Right lobe of liver (tissue), 6 donors: Measurements from ENCODE around the gene DLEC1. TPM values are rescaled to one million over a fixed set of nuclear protein-coding genes. Genes with fewer than 3 reads are reported as not detected.
"Not testable (repeated sequence)": the region's sequence is repeated elsewhere in the genome, so short reads cannot be mapped to it uniquely, and the experiment has no call there.

ENCODE experiments used
- ATAC-seq, 4 donors: fragments of 200-7000 bp; cut with Tn5 transposase; one replicate each; pipeline ENCODE4 v1.9.1; 2020; ENCODE audit warnings: mild to moderate bottlenecking in 4 of 4, moderate library complexity in 4 of 4
- DNase-seq, 3 donors: peaks; one replicate each; pipeline ENCODE4 v3.0.0-alpha.2; 2020
- H3K27ac ChIP-seq, 3 donors: fragments of 200-600 bp; one replicate each; pipeline ENCODE4 v1.8.0; 2022
- H3K27me3 ChIP-seq, 2 donors: fragments of 200-600 bp; one replicate each; pipeline ENCODE4 v1.8.0; 2022
- H3K36me3 ChIP-seq, 4 donors: fragments of 200-600 bp; sonication (generic) in 1 of 4; one replicate each; pipeline versions ENCODE4 v1.5.1 to v1.8.0; 2017 to 2022; ENCODE audit warnings: control low read depth in 1 of 4
- H3K4me1 ChIP-seq, 4 donors: fragments of 200-600 bp; sonication (generic) in 1 of 4; one replicate each; pipeline versions ENCODE4 v1.5.1 to v1.8.0; 2017 to 2022; ENCODE audit warnings: control low read depth in 1 of 4
- H3K4me3 ChIP-seq, 3 donors: fragments of 200-600 bp; one replicate each; pipeline ENCODE4 v1.8.0; 2022
- H3K9me3 ChIP-seq, 4 donors: fragments of 200-600 bp; sonication (generic) in 1 of 4; one replicate each; pipeline versions ENCODE4 v1.5.1 to v1.8.0; 2017 to 2022; ENCODE audit warnings: control low read depth in 1 of 4
- POLR2A ChIP-seq: fragments of 450-650 bp; IDR thresholded peaks from one replicate; pipeline ENCODE4 v1.6.1; 2017; ENCODE audit warnings: antibody characterized with exemption, mild to moderate bottlenecking
- WGBS: methylation state at CpG from one replicate; pipeline ENCODE4 v1.1.6; 2018; ENCODE audit warnings: low coverage, low lambda C conversion rate; ENCODE audit not compliant: insufficient coverage; ENCODE audit errors: missing lambda C conversion rate; 5-methylcytosine and 5-hydroxymethylcytosine counted together
- intact Hi-C, 2 donors: fragments of 100-400 bp; cut with DNase I; formaldehyde crosslinking; loops; one replicate each; pipeline versions ENCODE4 v1.11.2 to v1.14.1; 2022
- total RNA-seq, 6 experiments: library from RNA; depleted of rRNA in 2 of 6; stranded (reverse); fragments of >200 nt in 2 of 6; fragmentation: NEBNext Ultra II Directional in 3 of 6; extraction: Animal tissue kit (Norgen Biotek cat#: 25700) in 3 of 6; gene quantifications; one replicate each; pipeline versions ENCODE4 v1.1.0 to v1.2.4, GENCODE V29; 2016 to 2023
- TF ChIP-seq, protein P1 (sequence below), 4 donors: fragments of 200-600 bp in 3 of 4; fragments of 450-650 bp in 1 of 4; IDR thresholded peaks; one replicate each; pipeline versions ENCODE4 v1.5.1 to v1.8.0; 2016 to 2022; ENCODE audit warnings: antibody characterized with exemption in 4 of 4, mild to moderate bottlenecking in 2 of 4
- donor health status: DM: no; HTN: yes; CAD: no.
- donor health status: DM: no; HTN: no; CAD: no.
- donor health status: DM: no; HTN: no; CAD: no.
- donor health status: DM: no; HTN: yes; CAD: no.
- donor health status: DM: no; HTN: yes; CAD: no.

Gene DLEC1
- total RNA-seq, 6 experiments from 2014 or later = 0.04 to 0.18 (median 0.15) TPM; not detected in 2

DNA sequence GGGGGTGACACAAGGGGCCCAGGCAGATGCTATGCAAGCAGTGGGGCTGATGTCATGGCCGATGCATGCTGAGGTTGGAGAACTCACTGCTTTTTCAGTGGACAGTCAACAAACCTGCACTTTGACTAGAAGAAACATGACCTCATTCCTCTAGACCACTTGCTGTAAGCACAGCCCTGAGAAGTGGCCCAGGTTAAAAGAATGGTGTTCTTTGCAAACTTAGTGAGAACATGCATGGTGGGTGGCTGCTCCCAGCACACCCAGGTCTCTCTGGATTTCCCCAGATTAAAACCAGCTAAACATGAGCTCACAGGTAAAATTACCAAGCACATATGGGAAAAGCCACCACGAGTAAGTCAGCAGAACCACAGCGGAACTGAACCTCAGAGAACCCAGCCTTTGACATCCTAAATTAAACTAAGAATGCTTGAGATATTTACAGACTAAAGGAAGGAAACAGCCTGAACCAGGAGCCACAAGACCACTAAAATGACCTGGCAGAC, 15.5 kb downstream of the DLEC1 start:
- Histone ChIP-seq H3K36me3 (no peaks in the 10 kb centered on the region), H3K4me1 (no peaks in the 10 kb centered on the region), H3K27me3 (no peaks in the 10 kb centered on the region), H3K27ac (no peak overlapping the region), H3K9me3 (no peaks in the 10 kb centered on the region), H3K4me3 (no peak overlapping the region)
- intact Hi-C loops = no loop called here
- TF ChIP-seq, protein P1, sequence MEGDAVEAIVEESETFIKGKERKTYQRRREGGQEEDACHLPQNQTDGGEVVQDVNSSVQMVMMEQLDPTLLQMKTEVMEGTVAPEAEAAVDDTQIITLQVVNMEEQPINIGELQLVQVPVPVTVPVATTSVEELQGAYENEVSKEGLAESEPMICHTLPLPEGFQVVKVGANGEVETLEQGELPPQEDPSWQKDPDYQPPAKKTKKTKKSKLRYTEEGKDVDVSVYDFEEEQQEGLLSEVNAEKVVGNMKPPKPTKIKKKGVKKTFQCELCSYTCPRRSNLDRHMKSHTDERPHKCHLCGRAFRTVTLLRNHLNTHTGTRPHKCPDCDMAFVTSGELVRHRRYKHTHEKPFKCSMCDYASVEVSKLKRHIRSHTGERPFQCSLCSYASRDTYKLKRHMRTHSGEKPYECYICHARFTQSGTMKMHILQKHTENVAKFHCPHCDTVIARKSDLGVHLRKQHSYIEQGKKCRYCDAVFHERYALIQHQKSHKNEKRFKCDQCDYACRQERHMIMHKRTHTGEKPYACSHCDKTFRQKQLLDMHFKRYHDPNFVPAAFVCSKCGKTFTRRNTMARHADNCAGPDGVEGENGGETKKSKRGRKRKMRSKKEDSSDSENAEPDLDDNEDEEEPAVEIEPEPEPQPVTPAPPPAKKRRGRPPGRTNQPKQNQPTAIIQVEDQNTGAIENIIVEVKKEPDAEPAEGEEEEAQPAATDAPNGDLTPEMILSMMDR (IDR thresholded peaks at IDR 0.05) = no peak
- TF ChIP-seq POLR2A = no peak
- WGBS = 77% methylated on average over 3 of the region's 3 CpGs
- no peak for DNase-seq
- ATAC-seq = no peak

DNA sequence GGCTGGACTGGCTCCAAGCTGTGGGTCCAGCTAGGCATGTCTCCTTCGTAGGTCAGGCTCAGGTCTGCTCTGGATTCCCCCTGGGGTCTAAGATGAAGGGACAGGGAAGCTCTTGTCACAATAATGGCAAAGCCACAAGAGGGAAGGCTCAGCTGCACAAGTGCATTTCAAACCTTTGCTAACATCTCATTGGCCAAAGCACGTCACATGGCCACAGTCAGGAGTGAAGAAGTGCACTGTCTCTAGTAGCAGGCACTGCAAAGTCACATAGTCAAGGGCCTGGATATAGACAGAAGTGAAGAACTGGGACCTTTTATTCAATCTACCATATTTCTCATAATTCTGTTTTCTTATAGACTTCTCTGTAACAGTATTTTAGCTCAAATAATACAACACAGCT, 20.1 kb downstream of the DLEC1 start:
- H3K4me1 ChIP-seq = peaks cover 0 to 14% (median 0%) of the 10 kb centered on the region in 4 donors
- TF ChIP-seq, protein P1 (IDR thresholded peaks at IDR 0.05) = no peak
- no peak for TF ChIP-seq POLR2A
- H3K9me3 ChIP-seq = no peaks in the 10 kb centered on the region
- no peaks in the 10 kb centered on the region for H3K36me3 ChIP-seq
- no peak overlapping the region for H3K27ac ChIP-seq
- DNase-seq (no peak), ATAC-seq (no peak)
- no peaks in the 10 kb centered on the region for H3K27me3 ChIP-seq
- WGBS = 79% methylated on average over 2 of the region's 2 CpGs
- intact Hi-C loops = no loop called here
- H3K4me3 ChIP-seq = no peak overlapping the region

DNA sequence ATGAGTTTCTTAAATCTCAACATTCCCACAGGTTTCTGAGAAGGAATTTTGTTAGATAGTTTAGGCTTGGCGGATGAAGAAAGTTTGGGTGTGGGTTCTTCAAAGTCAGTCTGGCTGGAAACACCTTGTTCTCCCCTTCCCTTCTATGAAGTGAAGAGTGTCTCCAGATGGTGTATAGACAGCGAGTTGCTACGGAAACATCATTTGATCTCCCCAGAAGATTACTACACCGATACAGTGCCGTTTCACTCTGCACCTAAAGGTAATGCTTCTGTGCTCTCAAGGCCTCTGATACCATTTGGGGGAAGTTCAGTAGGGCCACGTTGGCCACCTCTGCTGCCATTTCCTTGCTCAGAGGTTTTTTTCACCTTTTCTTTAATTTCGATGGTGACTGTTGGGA, 20.6 kb downstream of the DLEC1 start:
- no peaks in the 10 kb centered on the region for H3K27me3 ChIP-seq
- WGBS = 89% methylated on average over 7 of the region's 7 CpGs
- no peaks in the 10 kb centered on the region for H3K9me3 ChIP-seq
- peaks cover 0 to 14% (median 0%) of the 10 kb centered on the region in 4 donors for H3K4me1 ChIP-seq
- no peaks in the 10 kb centered on the region for H3K36me3 ChIP-seq
- no peak for DNase-seq
- TF ChIP-seq POLR2A = no peak
- TF ChIP-seq, protein P1 (IDR thresholded peaks at IDR 0.05) = no peak
- intact Hi-C loops = no loop called here
- H3K4me3 ChIP-seq = no peak overlapping the region
- ATAC-seq = no peak
- H3K27ac ChIP-seq = no peak overlapping the region

DNA sequence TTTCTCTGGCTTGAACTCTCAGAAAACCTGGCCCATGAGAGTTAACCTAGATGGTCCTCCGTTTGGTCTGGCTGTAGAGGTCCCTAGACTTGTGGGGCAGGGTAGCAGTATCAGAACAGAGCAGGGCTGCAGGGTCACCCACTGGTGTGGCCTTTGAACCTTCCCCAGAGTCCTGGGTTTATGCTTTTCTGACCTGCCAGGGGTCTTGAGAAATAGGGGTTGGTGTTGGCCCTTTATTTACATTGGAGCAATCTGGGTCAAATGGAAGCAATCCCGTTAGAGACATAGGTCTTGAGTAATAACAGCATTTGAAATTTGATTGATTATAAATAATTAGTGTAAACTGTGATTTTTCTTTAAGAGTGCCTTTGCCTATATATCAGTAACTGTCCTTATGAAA, 23.8 kb downstream of the DLEC1 start:
- WGBS = 34% methylated on average over 2 of the region's 2 CpGs
- Histone ChIP-seq H3K36me3 (no peaks in the 10 kb centered on the region), H3K4me1 (peaks cover 0 to 14% (median 0%) of the 10 kb centered on the region in 4 donors), H3K27ac (no peak overlapping the region), H3K4me3 (no peak overlapping the region), H3K27me3 (no peaks in the 10 kb centered on the region), H3K9me3 (no peaks in the 10 kb centered on the region)
- DNase-seq = peak in 1 of 3 donors; percentile 58
- TF ChIP-seq, protein P1 (IDR thresholded peaks at IDR 0.05) = no peak
- TF ChIP-seq POLR2A = no peak
- intact Hi-C loops = no loop called here
- peak; percentile 66 to 93 (median 83) for ATAC-seq

DNA sequence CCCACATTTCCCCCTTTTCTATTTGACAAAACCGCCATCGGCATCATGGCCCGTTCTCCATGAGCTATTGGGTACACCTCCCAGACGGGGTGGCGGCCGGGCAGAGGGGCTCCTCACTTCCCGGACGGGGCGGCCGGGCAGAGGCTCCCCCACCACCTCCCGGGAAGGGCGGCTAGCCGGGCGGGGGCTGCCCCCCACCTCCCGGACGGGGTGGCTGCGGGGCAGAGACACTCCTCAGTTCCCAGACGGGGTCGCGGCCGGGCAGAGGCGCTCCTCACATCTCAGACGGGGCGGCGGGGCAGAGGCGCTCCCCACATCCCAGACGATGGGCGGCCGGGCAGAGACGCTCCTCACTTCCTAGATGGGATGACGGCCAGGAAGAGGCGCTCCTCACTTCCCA, 25.4 kb downstream of the DLEC1 start:
- H3K36me3 ChIP-seq, intact Hi-C loops, H3K27ac ChIP-seq, DNase-seq, ATAC-seq, H3K4me3 ChIP-seq, H3K9me3 ChIP-seq, H3K27me3 ChIP-seq: not testable (repeated sequence)
- 92% methylated on average over 4 of the region's 32 CpGs for WGBS
- peaks cover 0 to 14% (median 0%) of the 10 kb centered on the region in 4 donors for H3K4me1 ChIP-seq
